Thymus (tissue), 11 donors: Measurements from ENCODE around the gene SMCR8. TPM values are rescaled to one million over a fixed set of nuclear protein-coding genes. Genes with fewer than 3 reads are reported as not detected.

Source experiments
- DNase-seq, 9 donors: peaks; one replicate each; pipeline ENCODE4 v3.0.0-alpha.2; 2013; ENCODE audit warnings: low spot score in 9 of 9, low read depth in 6 of 9, missing footprints in 1 of 9
- H3K27ac ChIP-seq, 2 donors: one replicate each; pipeline ENCODE4 v1.5.1; 2013; ENCODE audit warnings: control low read depth in 1 of 2, low read depth in 1 of 2, low read length in 1 of 2, mild to moderate bottlenecking in 1 of 2, moderate library complexity in 1 of 2
- H3K27me3 ChIP-seq, 2 donors: one replicate each; pipeline ENCODE4 v1.5.1; 2013; ENCODE audit warnings: low read length in 1 of 2; ENCODE audit not compliant: control insufficient read depth in 2 of 2, insufficient read depth in 1 of 2
- H3K36me3 ChIP-seq, 2 donors: one replicate each; pipeline ENCODE4 v1.5.1; 2013; ENCODE audit warnings: low read length in 1 of 2, mild to moderate bottlenecking in 1 of 2, moderate library complexity in 1 of 2; ENCODE audit not compliant: control insufficient read depth in 2 of 2, insufficient read depth in 2 of 2
- H3K4me1 ChIP-seq, 2 donors: one replicate each; pipeline ENCODE4 v1.5.1; 2013; ENCODE audit warnings: low read length in 2 of 2; ENCODE audit not compliant: control insufficient read depth in 2 of 2, insufficient read depth in 2 of 2
- H3K4me3 ChIP-seq, 2 donors: one replicate each; pipeline ENCODE4 v1.5.1; 2013; ENCODE audit warnings: low read length in 2 of 2, control low read depth in 1 of 2, mild to moderate bottlenecking in 1 of 2
- H3K9me3 ChIP-seq, 2 donors: one replicate each; pipeline ENCODE4 v1.5.1; 2013; ENCODE audit warnings: low read length in 1 of 2, mild to moderate bottlenecking in 1 of 2; ENCODE audit not compliant: control insufficient read depth in 2 of 2, insufficient read depth in 1 of 2
- WGBS: extraction: QIAGEN DNeasy Blood & Tissue Kit; methylation state at CpG from one replicate; pipeline ENCODE4 v1.1.7; 2013; 5-methylcytosine and 5-hydroxymethylcytosine counted together
- polyA plus RNA-seq: library from polyadenylated mRNA; stranded (reverse); fragments of 200-250 nt; gene quantifications from one replicate; pipeline ENCODE4 v1.2.3, GENCODE V29; 2013
- total RNA-seq: library from RNA; stranded (reverse); fragments of 120-200 nt; gene quantifications from one replicate; pipeline ENCODE4 v1.2.4, GENCODE V29; 2013
- donor health status: healthy.

The SMCR8 gene
- total and polyA plus RNA-seq, 2 donors = 7.3 to 7.8 TPM

GRCh38 chr17:18323007-18323406 is 7.9 kb downstream of the SMCR8 start:
- Histone ChIP-seq H3K27me3 (no peaks in the 10 kb centered on the region), H3K4me3 (no peak overlapping the region), H3K27ac (no peak overlapping the region), H3K4me1 (peaks cover 4 to 9% of the 10 kb centered on the region in 2 donors), H3K36me3 (peaks cover 57 to 61% of the 10 kb centered on the region in 2 donors), H3K9me3 (no peaks in the 10 kb centered on the region)
- DNase-seq = no peak
- 86% methylated on average over 3 of the region's 3 CpGs for WGBS

GRCh38 chr17:18323507-18324139 is 8.5 kb downstream of the SMCR8 start:
- Histone ChIP-seq H3K36me3 (peaks cover 61 to 64% of the 10 kb centered on the region in 2 donors), H3K4me3 (no peak overlapping the region), H3K27ac (no peak overlapping the region), H3K9me3 (no peaks in the 10 kb centered on the region), H3K4me1 (peaks cover 4 to 6% of the 10 kb centered on the region in 2 donors), H3K27me3 (no peaks in the 10 kb centered on the region)
- WGBS = 98% methylated on average over 16 of the region's 16 CpGs
- no peak for DNase-seq

- Histone ChIP-seq H3K4me1 (peaks cover 3 to 4% of the 10 kb centered on the region in 2 donors), H3K27me3 (no peaks in the 10 kb centered on the region), H3K27ac (no peak overlapping the region), H3K4me3 (no peak overlapping the region), H3K9me3 (no peaks in the 10 kb centered on the region), H3K36me3 (peaks cover 62 to 66% of the 10 kb centered on the region in 2 donors)
- 98% methylated on average over 27 of the region's 27 CpGs for WGBS
- DNase-seq = no peak
Observed at GRCh38 chr17:18324140-18325050, 9.3 kb downstream of the SMCR8 start.

GRCh38 chr17:18326039-18326438 is 10.9 kb downstream of the SMCR8 start:
- H3K27ac ChIP-seq = no peak overlapping the region
- H3K4me3 ChIP-seq = no peak overlapping the region
- no peaks in the 10 kb centered on the region for H3K9me3 ChIP-seq
- no peak for DNase-seq
- no peaks in the 10 kb centered on the region for H3K4me1 ChIP-seq
- WGBS = 98% methylated on average over 2 of the region's 2 CpGs
- no peaks in the 10 kb centered on the region for H3K27me3 ChIP-seq
- H3K36me3 ChIP-seq = peaks cover 73 to 76% of the 10 kb centered on the region in 2 donors

- no peak overlapping the region for H3K4me3 ChIP-seq
- DNase-seq = no peak
- H3K36me3 ChIP-seq = peaks cover 78 to 81% of the 10 kb centered on the region in 2 donors
- WGBS = 94% methylated on average over 6 of the region's 6 CpGs
- H3K27ac ChIP-seq = no peak overlapping the region
- no peaks in the 10 kb centered on the region for H3K9me3 ChIP-seq
- H3K4me1 ChIP-seq = no peaks in the 10 kb centered on the region
- H3K27me3 ChIP-seq = no peaks in the 10 kb centered on the region
Observed at GRCh38 chr17:18326572-18326971, 11.5 kb downstream of the SMCR8 start.

DNA sequence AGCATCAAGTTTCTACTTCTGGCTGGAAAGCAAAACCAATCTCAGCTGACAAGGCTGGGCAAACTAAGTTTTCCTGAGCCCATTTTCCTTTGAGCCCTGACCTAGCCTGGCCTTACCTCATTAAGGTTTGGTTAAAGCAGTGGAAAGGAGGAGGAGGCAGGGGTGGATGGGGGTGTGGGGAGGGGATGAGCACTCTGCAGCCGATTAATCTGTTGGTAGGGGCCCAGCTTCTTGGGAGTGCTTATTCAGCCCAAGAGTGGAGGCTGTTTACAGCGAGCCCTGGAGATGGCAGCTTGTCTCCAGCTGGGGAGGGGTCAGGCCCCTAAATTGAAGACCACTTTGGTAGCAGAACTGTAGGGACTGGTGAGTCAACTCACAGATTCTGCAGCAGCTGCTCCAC is 12.0 kb downstream of the SMCR8 start:
- Histone ChIP-seq H3K36me3 (peaks cover 83 to 84% of the 10 kb centered on the region in 2 donors), H3K27me3 (no peaks in the 10 kb centered on the region), H3K9me3 (no peaks in the 10 kb centered on the region), H3K27ac (no peak overlapping the region), H3K4me1 (peaks cover 0 to 4% of the 10 kb centered on the region in 2 donors), H3K4me3 (no peak overlapping the region)
- DNase-seq = no peak
- 93% methylated on average over 2 of the region's 2 CpGs for WGBS

GRCh38 chr17:18327556-18327955 is 12.5 kb downstream of the SMCR8 start:
- H3K4me3 ChIP-seq = no peak overlapping the region
- DNase-seq = no peak
- no peaks in the 10 kb centered on the region for H3K9me3 ChIP-seq
- peaks cover 84 to 86% of the 10 kb centered on the region in 2 donors for H3K36me3 ChIP-seq
- H3K4me1 ChIP-seq = peaks cover 0 to 5% of the 10 kb centered on the region in 2 donors
- H3K27me3 ChIP-seq = no peaks in the 10 kb centered on the region
- 98% methylated on average over 10 of the region's 10 CpGs for WGBS
- no peak overlapping the region for H3K27ac ChIP-seq

DNA sequence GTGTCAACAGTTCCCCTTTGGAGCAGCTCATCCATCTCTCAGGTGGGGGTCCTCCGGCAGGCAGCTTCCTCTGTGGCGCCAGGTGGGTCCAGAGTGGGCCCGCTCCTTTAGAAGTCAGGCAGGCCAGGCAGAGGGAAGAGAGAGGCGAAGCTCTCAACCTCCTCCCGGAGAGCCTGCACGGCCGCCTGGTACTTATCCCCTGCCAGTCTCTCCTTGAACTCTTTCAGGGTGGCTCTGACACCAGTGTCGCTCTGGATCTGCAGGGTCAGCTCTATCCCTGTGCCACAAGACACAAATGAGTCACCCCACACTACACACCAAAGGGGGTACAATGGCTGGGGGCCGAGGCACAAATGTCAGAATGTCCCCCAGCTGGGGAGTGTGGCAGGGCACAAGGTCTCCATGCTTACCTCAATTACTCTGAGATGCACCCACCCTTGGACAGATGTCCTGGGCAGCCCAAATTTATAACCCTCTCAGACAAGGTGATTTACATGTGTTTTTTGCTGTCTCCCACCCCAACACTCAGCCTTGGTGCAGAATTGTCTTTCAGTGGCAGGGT is 13.6 kb downstream of the SMCR8 start:
- Histone ChIP-seq H3K36me3 (peaks cover 79 to 82% of the 10 kb centered on the region in 2 donors), H3K4me3 (no peak overlapping the region), H3K27me3 (no peaks in the 10 kb centered on the region), H3K9me3 (no peaks in the 10 kb centered on the region), H3K27ac (no peak overlapping the region), H3K4me1 (peaks cover 0 to 5% of the 10 kb centered on the region in 2 donors)
- no peak for DNase-seq
- 99% methylated on average over 9 of the region's 9 CpGs for WGBS

GRCh38 chr17:18331879-18332278 is 16.8 kb downstream of the SMCR8 start:
- peaks cover 0 to 5% of the 10 kb centered on the region in 2 donors for H3K4me1 ChIP-seq
- H3K36me3 ChIP-seq = peaks cover 71 to 79% of the 10 kb centered on the region in 2 donors
- no peak overlapping the region for H3K27ac ChIP-seq
- H3K4me3 ChIP-seq = no peak overlapping the region
- H3K27me3 ChIP-seq = no peaks in the 10 kb centered on the region
- H3K9me3 ChIP-seq = no peaks in the 10 kb centered on the region
- 88% methylated on average over 9 of the region's 9 CpGs for WGBS
- no peak for DNase-seq
